AG04449 (cell line): Measurements from ENCODE around the gene ZNF441.
"Not testable (repeated sequence)": the region's sequence is repeated elsewhere in the genome, so short reads cannot be mapped to it uniquely, and the experiment has no call there.

Experiments
- CTCF ChIA-PET: fragments of 350-600 bp; formaldehyde crosslinking; extraction: SDS; loops from one replicate; lab custom pipeline; 2021; ENCODE audit warnings: antibody characterized with exemption; lab: Yijun Ruan, JAX
- POLR2A ChIA-PET: fragments of 400-600, 350-600 bp; formaldehyde crosslinking; extraction: SDS; loops from one replicate; lab custom pipeline; 2020; ENCODE audit warnings: antibody characterized with exemption, inconsistent platforms; lab: Yijun Ruan, JAX
- DNase-seq: peaks from one replicate; pipeline ENCODE4 v3.0.0-alpha.2; 2010; ENCODE audit warnings: low read depth, low spot score
- H3K4me3 ChIP-seq: 2 replicates; pipeline ENCODE4 v1.5.1; 2011; ENCODE audit warnings: low read depth, mild to moderate bottlenecking, control low read depth, low read length
- TF ChIP-seq, protein P1 (sequence below): IDR thresholded peaks from one replicate; pipeline ENCODE4 v1.5.1; 2011; ENCODE audit warnings: mild to moderate bottlenecking, moderate library complexity, low read length, control low read depth, inconsistent platforms; ENCODE audit not compliant: insufficient read depth; ENCODE audit errors: missing control alignments

ZNF441 gene

GRCh38 chr19:11769995-11770394, 3.2 kb downstream of the ZNF441 start:
- POLR2A ChIA-PET: no interaction called here
- no peak for DNase-seq
- TF ChIP-seq, protein P1, sequence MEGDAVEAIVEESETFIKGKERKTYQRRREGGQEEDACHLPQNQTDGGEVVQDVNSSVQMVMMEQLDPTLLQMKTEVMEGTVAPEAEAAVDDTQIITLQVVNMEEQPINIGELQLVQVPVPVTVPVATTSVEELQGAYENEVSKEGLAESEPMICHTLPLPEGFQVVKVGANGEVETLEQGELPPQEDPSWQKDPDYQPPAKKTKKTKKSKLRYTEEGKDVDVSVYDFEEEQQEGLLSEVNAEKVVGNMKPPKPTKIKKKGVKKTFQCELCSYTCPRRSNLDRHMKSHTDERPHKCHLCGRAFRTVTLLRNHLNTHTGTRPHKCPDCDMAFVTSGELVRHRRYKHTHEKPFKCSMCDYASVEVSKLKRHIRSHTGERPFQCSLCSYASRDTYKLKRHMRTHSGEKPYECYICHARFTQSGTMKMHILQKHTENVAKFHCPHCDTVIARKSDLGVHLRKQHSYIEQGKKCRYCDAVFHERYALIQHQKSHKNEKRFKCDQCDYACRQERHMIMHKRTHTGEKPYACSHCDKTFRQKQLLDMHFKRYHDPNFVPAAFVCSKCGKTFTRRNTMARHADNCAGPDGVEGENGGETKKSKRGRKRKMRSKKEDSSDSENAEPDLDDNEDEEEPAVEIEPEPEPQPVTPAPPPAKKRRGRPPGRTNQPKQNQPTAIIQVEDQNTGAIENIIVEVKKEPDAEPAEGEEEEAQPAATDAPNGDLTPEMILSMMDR: no peak
- CTCF ChIA-PET: no interaction called here
- H3K4me3 ChIP-seq: no peak overlapping the region

- CTCF ChIA-PET: interaction anchor here (0.9 kb wide), 1 partner anchor 26 kb away, joined by 4 read pairs; no protein-coding TSS in a partner anchor
- H3K4me3 ChIP-seq, DNase-seq, POLR2A ChIA-PET: not testable (repeated sequence)
These were observed 4.7 kb downstream of the ZNF441 start for GRCh38 chr19:11771520-11771919.

DNA sequence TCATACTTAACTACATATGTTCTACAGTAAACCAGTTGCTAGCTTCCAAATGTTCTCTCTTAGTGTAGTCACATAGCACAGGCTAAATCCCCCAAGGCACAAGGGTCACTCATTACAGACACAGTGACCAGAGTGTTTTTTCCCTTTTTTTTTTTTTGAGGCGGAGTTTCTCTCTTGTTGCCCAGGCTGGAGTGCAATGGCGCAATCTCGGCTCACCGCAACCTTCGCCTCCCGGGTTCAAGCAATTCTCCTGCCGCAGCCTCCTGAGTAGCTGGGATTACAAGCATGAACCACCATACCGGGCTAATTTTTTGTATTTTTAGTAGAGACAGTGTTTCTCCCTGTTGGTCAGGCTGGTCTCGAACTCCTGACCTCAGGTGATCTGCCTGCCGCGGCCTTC, 9.9 kb downstream of the ZNF441 start:
- CTCF ChIA-PET: interaction anchor here (3.4 kb wide), 1 partner anchor 21 kb away, joined by 20 read pairs; the partner anchor contains the start of gene ZNF491
- DNase-seq, POLR2A ChIA-PET: not testable (repeated sequence)

GRCh38 chr19:11780431-11781020, 13.7 kb downstream of the ZNF441 start:
- ChIA-PET CTCF (interaction anchor here (5.9 kb wide), 1 partner anchor 16 kb away, joined by 31 read pairs; the partner anchor contains the start of gene ZNF491), POLR2A (no interaction called here)
- TF ChIP-seq, protein P1: no peak
- no peak for DNase-seq
- no peak overlapping the region for H3K4me3 ChIP-seq

More for the DNA sequence above, 9.9 kb downstream of the ZNF441 start:
- H3K4me3 ChIP-seq: not testable (repeated sequence)

DNA sequence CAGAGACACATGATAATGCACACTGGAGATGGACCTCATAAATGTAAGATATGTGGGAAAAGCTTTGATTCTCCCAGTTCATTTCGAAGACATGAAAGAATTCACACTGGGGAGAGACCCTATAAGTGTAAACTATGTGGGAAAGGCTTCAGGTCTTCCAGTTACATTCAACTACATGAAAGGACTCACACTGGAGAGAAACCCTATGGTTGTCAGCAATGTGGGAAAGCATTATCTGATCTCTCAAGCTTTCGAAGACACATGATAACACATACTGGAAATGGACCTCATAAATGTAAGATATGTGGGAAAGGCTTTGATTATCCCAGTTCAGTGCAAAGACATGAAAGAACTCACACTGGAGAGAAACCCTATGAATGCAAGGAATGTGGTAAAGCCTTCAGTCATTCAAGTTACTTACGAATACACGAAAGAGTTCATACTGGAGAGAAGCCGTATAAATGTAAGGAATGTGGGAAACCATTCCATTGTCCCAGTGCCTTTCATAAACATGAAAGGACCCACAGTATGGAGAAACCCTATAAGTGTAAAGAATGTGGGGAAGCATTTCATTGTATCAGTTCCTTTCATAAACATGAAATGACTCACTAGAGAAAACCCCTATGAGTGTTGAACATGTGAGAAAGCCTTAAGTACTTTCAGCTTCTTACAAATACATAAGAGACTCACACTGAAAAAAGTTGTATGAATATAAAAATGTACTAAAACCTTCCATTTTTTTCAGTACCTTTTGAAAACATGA, 14.7 kb downstream of the ZNF441 start:
- ChIA-PET CTCF (interaction anchor here (5.9 kb wide), 1 partner anchor 16 kb away, joined by 31 read pairs; the partner anchor contains the start of gene ZNF491), POLR2A (no interaction called here)
- DNase-seq: no peak
- TF ChIP-seq, protein P1: no peak
- no peak overlapping the region for H3K4me3 ChIP-seq

DNA sequence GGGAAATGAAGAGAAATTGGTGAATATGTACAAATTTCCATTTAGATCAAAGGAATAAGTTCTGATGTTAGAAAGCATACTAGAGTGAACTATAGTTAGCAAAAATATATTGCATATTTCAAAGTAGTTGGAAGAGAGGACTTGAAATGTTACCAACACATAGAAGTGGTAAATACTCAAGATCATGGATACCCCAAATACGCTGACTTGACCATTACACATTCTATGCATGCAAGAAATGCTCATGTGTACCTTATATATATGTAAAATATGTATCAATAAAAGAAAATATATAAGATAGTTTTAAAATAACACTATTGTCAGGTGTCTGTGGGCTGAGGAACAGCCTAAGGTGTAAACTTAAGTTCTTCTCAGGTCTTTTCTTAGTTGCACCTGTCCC, 17.0 kb downstream of the ZNF441 start:
- TF ChIP-seq, protein P1: no peak
- POLR2A ChIA-PET: no interaction called here
- no peak for DNase-seq
- CTCF ChIA-PET: interaction anchor here (1.0 kb wide), 1 partner anchor 14 kb away, joined by 5 read pairs; no protein-coding TSS in a partner anchor
- no peak overlapping the region for H3K4me3 ChIP-seq

GRCh38 chr19:11784356-11784755, 17.6 kb downstream of the ZNF441 start:
- H3K4me3 ChIP-seq: no peak overlapping the region
- ChIA-PET POLR2A (no interaction called here), CTCF (interaction anchor here (1.0 kb wide), 1 partner anchor 13 kb away, joined by 5 read pairs; no protein-coding TSS in a partner anchor)
- DNase-seq: no peak
- TF ChIP-seq, protein P1: no peak
